Vagina (tissue), 2 donors: ENCODE data around the gene TNFRSF8.

Source experiments
- POLR2A ChIP-seq, 2 donors: fragments of 450-650 bp; IDR thresholded peaks; one replicate each; pipeline ENCODE4 v1.6.1; 2017; ENCODE audit warnings: antibody characterized with exemption in 2 of 2, mild to moderate bottlenecking in 2 of 2, moderate library complexity in 2 of 2
- POLR2AphosphoS5 ChIP-seq, 2 donors: sonication (generic); formaldehyde crosslinking; IDR thresholded peaks; one replicate each; pipeline ENCODE4 v1.9.0; 2017; ENCODE audit warnings: antibody characterized with exemption in 2 of 2, mild to moderate bottlenecking in 2 of 2, low read depth in 1 of 2; ENCODE audit not compliant: insufficient read depth in 1 of 2

GRCh38 chr1:12107718-12108117 is 44.6 kb downstream of the TNFRSF8 start:
- TF ChIP-seq POLR2AphosphoS5 (IDR thresholded peaks at IDR 0.05; ENCODE audit: insufficient read depth in 1 of 2, low read depth in 1 of 2) (no peak), POLR2A (IDR thresholded peaks at IDR 0.05) (no peak)
